Measurements from ENCODE around the gene CD163. TPM values are rescaled to one million over a fixed set of nuclear protein-coding genes. Genes with fewer than 3 reads are reported as not detected.

The CD163 gene
- polyA plus RNA-seq, 1 of the 3 experiments (the other 2 are of a cell fraction) = 0.03 TPM

- Histone ChIP-seq H3K4me3 (ENCODE audit: low read depth in 2 of 2, low read length in 1 of 2) (no peak overlapping the region), H3K4me2 (no peak overlapping the region), H3K4me1 (ENCODE audit: control insufficient read depth in 1 of 2, insufficient read depth in 2 of 2, low read depth in 1 of 2, low read length in 1 of 2) (no peaks in the 10 kb centered on the region), H3K36me3 (replicated peaks in 1 of 2; ENCODE audit: control insufficient read depth in 1 of 2, insufficient read depth in 2 of 2, low read length in 1 of 2) (no peaks in the 10 kb centered on the region), H3K9me3 (no peaks in the 10 kb centered on the region), H3K9me2 (no peaks in the 10 kb centered on the region), H2AFZ (ENCODE audit: low read depth) (no peak overlapping the region), H3K27me3 (ENCODE audit: insufficient read depth) (peaks cover 13% of the 10 kb centered on the region), H3K9ac (no peak overlapping the region), H3K79me2 (ENCODE audit: insufficient read depth) (no peaks in the 10 kb centered on the region), H3K27ac (ENCODE audit: low read depth in 2 of 2, low read length in 1 of 2) (no peak overlapping the region), H3F3A (replicated peaks; ENCODE audit: insufficient read depth) (peaks cover 4% of the 10 kb centered on the region), H4K20me1 (ENCODE audit: insufficient read depth) (no peaks in the 10 kb centered on the region)
- DNase-seq = peak; percentile 34
- ChIA-PET POLR2A (no interaction called here), CTCF (interaction anchor here (0.7 to 3.9 kb wide), 13 partner anchors 11 to 305 kb away, joined by 3 to 17 read pairs (median 3); partner anchors contain the start of gene CD163L1)
- WGBS (ENCODE audit: low lambda C conversion rate) = 14% methylated on average over 7 of the region's 7 CpGs
- peak; percentile 78 for TF ChIP-seq SMC3 (IDR thresholded peaks at IDR 0.05; ENCODE audit: low read depth, low read length)
- no peak for TF ChIP-seq POLR2AphosphoS5 (IDR thresholded peaks at IDR 0.05; ENCODE audit: low read depth, low read length)
- TF ChIP-seq RAD21 (IDR thresholded peaks at IDR 0.05; ENCODE audit: low read length) = peak; percentile 82
- peak; percentile 87 for TF ChIP-seq CTCF (IDR thresholded peaks at IDR 0.05)
Observed at GRCh38 chr12:7460375-7461259, 43.0 kb downstream of the CD163 start.

- peaks cover 13% of the 10 kb centered on the region for H3K27me3 ChIP-seq (ENCODE audit: insufficient read depth)
- no peak for DNase-seq
- H3K79me2 ChIP-seq (ENCODE audit: insufficient read depth) = no peaks in the 10 kb centered on the region
- H3K9me2 ChIP-seq = no peaks in the 10 kb centered on the region
- H2AFZ ChIP-seq (ENCODE audit: low read depth) = no peak overlapping the region
- H3K9ac ChIP-seq = no peak overlapping the region
- H3K36me3 ChIP-seq (replicated peaks in 1 of 2; ENCODE audit: control insufficient read depth in 1 of 2, insufficient read depth in 2 of 2, low read length in 1 of 2) = no peaks in the 10 kb centered on the region
- no peak overlapping the region for H3K27ac ChIP-seq (ENCODE audit: low read depth in 2 of 2, low read length in 1 of 2)
- H3K4me1 ChIP-seq (ENCODE audit: control insufficient read depth in 1 of 2, insufficient read depth in 2 of 2, low read depth in 1 of 2, low read length in 1 of 2) = no peaks in the 10 kb centered on the region
- H3K4me3 ChIP-seq (ENCODE audit: low read depth in 2 of 2, low read length in 1 of 2) = no peak overlapping the region
- H3K9me3 ChIP-seq = no peaks in the 10 kb centered on the region
- H3K4me2 ChIP-seq = no peak overlapping the region
- 0% methylated on average over 2 of the region's 3 CpGs for WGBS (ENCODE audit: low lambda C conversion rate)
- peaks cover 4% of the 10 kb centered on the region for H3F3A ChIP-seq (replicated peaks; ENCODE audit: insufficient read depth)
- no peaks in the 10 kb centered on the region for H4K20me1 ChIP-seq (ENCODE audit: insufficient read depth)
- ChIA-PET POLR2A (no interaction called here), CTCF (interaction anchor here (0.8 to 3.9 kb wide), 5 partner anchors 12 to 239 kb away, joined by 3 to 17 read pairs (median 3); no protein-coding TSS in a partner anchor)
- TF ChIP-seq MEF2A (IDR thresholded peaks at IDR 0.05; ENCODE audit: borderline replicate concordance, low read depth) (no peak), CHD2 (IDR thresholded peaks at IDR 0.05; ENCODE audit: low read length, partially characterized antibody) (no peak), SIN3A (IDR thresholded peaks at IDR 0.05; ENCODE audit: borderline replicate concordance, low read depth, low read length) (no peak), RCOR1 (IDR thresholded peaks at IDR 0.05; ENCODE audit: low read length) (no peak), RXRA (IDR thresholded peaks at IDR 0.05; ENCODE audit: borderline replicate concordance, low read depth) (no peak), RAD21 (IDR thresholded peaks at IDR 0.05; ENCODE audit: low read length) (no peak), REST (IDR thresholded peaks at IDR 0.05; ENCODE audit: low read depth, low read length) (no peak), JUND (IDR thresholded peaks at IDR 0.05) (no peak), FOXM1 (IDR thresholded peaks at IDR 0.05; ENCODE audit: low read depth) (no peak), GATA2 (CRISPR knock-in tag; IDR thresholded peaks at IDR 0.05) (no peak), EP300 (IDR thresholded peaks at IDR 0.05; ENCODE audit: borderline replicate concordance in 1 of 2, low read depth in 1 of 2, low read length in 1 of 2) (no peak)
Observed at GRCh38 chr12:7459973-7460372, 43.6 kb downstream of the CD163 start.

Measured in SK-N-SH (cell line).